Gastrocnemius medialis (tissue), 4 donors: ENCODE measurements around the gene PPFIBP2.

Experiments
- POLR2A ChIP-seq, 2 donors: fragments of 450-650 bp; IDR thresholded peaks; one replicate each; pipeline ENCODE4 v1.6.1; 2017; ENCODE audit warnings: antibody characterized with exemption in 2 of 2, mild to moderate bottlenecking in 2 of 2, moderate library complexity in 2 of 2
- TF ChIP-seq, protein P1 (sequence below), 5 experiments: fragments of 450-650 bp in 3 of 5; fragments of 200-600 bp in 2 of 5; sonication (generic) in 2 of 5; IDR thresholded peaks in 4 of 5; conservative IDR thresholded peaks in 1 of 5; 1 replicate in 4 of 5; 2 replicates in 1 of 5; pipeline ENCODE4 v1.5.1; 2016 to 2019; ENCODE audit warnings: antibody characterized with exemption in 5 of 5, mild to moderate bottlenecking in 3 of 5, moderate library complexity in 3 of 5

DNA sequence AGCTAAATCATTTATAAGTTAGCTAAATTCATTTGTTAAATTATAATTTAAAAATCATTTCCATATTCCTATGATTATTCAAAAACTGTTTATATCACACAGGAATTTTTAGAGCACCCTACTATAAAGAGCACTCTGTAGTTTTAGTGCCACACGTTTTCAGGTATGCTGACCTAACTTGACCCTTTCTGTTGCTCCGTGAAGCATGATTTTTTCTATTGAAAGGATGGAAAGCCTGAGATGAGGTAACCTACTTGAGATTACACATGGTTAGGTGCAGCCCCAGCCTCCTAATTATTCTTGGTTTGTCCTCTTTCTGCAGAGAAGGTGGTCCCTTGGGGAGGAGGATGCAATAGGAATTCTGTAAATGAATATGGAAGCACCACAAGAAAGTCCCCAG is 72.6 kb downstream of the PPFIBP2 start:
- no peak for TF ChIP-seq POLR2A (IDR thresholded peaks at IDR 0.05)
- TF ChIP-seq, protein P1, sequence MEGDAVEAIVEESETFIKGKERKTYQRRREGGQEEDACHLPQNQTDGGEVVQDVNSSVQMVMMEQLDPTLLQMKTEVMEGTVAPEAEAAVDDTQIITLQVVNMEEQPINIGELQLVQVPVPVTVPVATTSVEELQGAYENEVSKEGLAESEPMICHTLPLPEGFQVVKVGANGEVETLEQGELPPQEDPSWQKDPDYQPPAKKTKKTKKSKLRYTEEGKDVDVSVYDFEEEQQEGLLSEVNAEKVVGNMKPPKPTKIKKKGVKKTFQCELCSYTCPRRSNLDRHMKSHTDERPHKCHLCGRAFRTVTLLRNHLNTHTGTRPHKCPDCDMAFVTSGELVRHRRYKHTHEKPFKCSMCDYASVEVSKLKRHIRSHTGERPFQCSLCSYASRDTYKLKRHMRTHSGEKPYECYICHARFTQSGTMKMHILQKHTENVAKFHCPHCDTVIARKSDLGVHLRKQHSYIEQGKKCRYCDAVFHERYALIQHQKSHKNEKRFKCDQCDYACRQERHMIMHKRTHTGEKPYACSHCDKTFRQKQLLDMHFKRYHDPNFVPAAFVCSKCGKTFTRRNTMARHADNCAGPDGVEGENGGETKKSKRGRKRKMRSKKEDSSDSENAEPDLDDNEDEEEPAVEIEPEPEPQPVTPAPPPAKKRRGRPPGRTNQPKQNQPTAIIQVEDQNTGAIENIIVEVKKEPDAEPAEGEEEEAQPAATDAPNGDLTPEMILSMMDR (IDR thresholded peaks at IDR 0.05 in 4 of 5, conservative IDR thresholded peaks at IDR 0.05 in 1 of 5) = no peak
